Mesothelial cell of epicardium (in vitro differentiated cells): ENCODE results near the gene RRP8. TPM values are rescaled to one million over a fixed set of nuclear protein-coding genes. Genes with fewer than 3 reads are reported as not detected.

Source experiments
- DNase-seq, 2 experiments: peaks; one replicate each; pipeline ENCODE4 v3.0.0; 2021; ENCODE audit warnings: low spot score in 2 of 2; ENCODE audit not compliant: unreplicated experiment in 2 of 2
- H3K27ac Mint-ChIP-seq: 2 replicates; pipeline ENCODE4 v1.8.0; 2021; ENCODE audit warnings: mixed read lengths
- H3K27me3 Mint-ChIP-seq: 2 replicates; pipeline ENCODE4 v1.8.0; 2021; ENCODE audit warnings: low read depth, mixed read lengths
- H3K36me3 Mint-ChIP-seq: 2 replicates; pipeline ENCODE4 v1.8.0; 2021; ENCODE audit warnings: mixed read lengths
- H3K4me1 Mint-ChIP-seq: 2 replicates; pipeline ENCODE4 v1.8.0; 2021; ENCODE audit warnings: mixed read lengths
- H3K4me3 Mint-ChIP-seq: 2 replicates; pipeline ENCODE4 v1.8.0; 2021; ENCODE audit warnings: mild to moderate bottlenecking, moderate library complexity, mixed read lengths
- H3K9me3 Mint-ChIP-seq: 2 replicates; pipeline ENCODE4 v1.8.0; 2021; ENCODE audit warnings: mixed read lengths
- total RNA-seq: library from RNA; stranded (reverse); gene quantifications from 3 replicates; pipeline ENCODE4 v1.2.1, GENCODE V29; 2021
- TF ChIP-seq, protein P1 (sequence below): fragments of 200-600 bp; sonication (generic); IDR thresholded peaks from one replicate; pipeline ENCODE4 v1.5.0; 2021; ENCODE audit warnings: antibody characterized with exemption; ENCODE audit not compliant: unreplicated experiment

Gene RRP8
- total RNA-seq, 1 donor from 2014 or later = 18.6 TPM

DNA sequence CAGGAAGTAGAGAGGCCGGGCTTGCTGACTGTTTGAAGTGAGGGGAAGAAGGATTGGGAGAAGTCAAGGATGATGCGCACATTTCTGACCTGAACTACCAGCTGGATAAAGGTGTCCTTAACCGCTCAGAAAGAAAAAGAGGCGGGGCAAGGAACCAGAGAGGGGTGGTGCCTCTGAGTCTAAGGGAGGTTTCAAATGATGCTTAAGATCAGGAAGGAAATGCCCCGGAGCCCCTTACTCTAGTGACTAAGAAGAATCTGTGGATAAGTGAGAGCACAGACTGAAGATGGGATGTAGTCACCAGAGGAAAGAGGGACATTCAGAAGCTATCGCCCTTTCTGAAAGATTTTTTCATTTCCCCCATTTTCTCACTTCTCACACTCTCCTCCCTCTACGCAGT lies 39.5 kb upstream of the RRP8 start:
- Mint-ChIP-seq H3K9me3 (no peaks in the 10 kb centered on the region), H3K4me3 (no peak overlapping the region), H3K4me1 (peaks cover 3% of the 10 kb centered on the region), H3K36me3 (peaks cover 3% of the 10 kb centered on the region), H3K27me3 (no peaks in the 10 kb centered on the region), H3K27ac (no peak overlapping the region)
- no peak for DNase-seq
- TF ChIP-seq, protein P1, sequence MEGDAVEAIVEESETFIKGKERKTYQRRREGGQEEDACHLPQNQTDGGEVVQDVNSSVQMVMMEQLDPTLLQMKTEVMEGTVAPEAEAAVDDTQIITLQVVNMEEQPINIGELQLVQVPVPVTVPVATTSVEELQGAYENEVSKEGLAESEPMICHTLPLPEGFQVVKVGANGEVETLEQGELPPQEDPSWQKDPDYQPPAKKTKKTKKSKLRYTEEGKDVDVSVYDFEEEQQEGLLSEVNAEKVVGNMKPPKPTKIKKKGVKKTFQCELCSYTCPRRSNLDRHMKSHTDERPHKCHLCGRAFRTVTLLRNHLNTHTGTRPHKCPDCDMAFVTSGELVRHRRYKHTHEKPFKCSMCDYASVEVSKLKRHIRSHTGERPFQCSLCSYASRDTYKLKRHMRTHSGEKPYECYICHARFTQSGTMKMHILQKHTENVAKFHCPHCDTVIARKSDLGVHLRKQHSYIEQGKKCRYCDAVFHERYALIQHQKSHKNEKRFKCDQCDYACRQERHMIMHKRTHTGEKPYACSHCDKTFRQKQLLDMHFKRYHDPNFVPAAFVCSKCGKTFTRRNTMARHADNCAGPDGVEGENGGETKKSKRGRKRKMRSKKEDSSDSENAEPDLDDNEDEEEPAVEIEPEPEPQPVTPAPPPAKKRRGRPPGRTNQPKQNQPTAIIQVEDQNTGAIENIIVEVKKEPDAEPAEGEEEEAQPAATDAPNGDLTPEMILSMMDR = no peak

DNA sequence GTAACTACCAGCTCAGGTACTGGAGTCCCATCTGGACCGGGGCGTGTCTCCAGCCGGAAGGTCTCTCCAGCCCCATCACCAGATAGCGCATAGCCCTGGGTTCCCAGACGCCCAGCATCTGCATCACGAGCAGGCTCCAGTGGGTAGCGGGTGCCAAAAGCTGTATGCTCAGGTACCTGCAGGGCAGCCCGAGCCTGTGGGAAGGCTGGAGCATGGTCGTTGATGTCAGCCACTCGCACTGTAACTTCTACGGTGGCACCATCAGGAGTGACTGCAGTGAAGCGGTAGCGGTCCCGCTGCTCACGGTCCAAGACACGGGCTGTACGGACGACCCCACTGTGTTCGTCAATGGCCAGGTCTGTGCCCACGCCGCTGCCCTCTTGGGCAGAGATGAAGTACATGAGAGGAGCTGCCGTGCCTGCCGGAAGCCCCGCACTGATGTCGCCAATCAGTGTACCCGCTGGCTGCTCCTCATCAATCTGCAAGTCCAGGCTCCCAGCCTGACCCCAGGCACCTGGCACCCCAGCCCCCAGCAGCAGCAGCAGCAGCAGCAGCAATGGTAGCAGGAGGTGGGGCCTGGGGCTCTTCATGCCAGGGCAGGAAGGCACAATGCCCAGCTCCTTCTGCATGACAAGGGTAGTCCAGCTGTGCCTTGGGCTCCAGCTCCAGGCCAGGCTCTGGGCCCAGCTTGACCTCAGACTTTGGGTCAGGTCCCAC lies 37.7 kb upstream of the RRP8 start:
- DNase-seq = no peak
- Mint-ChIP-seq H3K36me3 (peaks cover 3% of the 10 kb centered on the region), H3K27ac (no peak overlapping the region), H3K9me3 (no peaks in the 10 kb centered on the region), H3K27me3 (no peaks in the 10 kb centered on the region), H3K4me3 (no peak overlapping the region), H3K4me1 (peaks cover 3% of the 10 kb centered on the region)
- TF ChIP-seq, protein P1 = no peak

DNA sequence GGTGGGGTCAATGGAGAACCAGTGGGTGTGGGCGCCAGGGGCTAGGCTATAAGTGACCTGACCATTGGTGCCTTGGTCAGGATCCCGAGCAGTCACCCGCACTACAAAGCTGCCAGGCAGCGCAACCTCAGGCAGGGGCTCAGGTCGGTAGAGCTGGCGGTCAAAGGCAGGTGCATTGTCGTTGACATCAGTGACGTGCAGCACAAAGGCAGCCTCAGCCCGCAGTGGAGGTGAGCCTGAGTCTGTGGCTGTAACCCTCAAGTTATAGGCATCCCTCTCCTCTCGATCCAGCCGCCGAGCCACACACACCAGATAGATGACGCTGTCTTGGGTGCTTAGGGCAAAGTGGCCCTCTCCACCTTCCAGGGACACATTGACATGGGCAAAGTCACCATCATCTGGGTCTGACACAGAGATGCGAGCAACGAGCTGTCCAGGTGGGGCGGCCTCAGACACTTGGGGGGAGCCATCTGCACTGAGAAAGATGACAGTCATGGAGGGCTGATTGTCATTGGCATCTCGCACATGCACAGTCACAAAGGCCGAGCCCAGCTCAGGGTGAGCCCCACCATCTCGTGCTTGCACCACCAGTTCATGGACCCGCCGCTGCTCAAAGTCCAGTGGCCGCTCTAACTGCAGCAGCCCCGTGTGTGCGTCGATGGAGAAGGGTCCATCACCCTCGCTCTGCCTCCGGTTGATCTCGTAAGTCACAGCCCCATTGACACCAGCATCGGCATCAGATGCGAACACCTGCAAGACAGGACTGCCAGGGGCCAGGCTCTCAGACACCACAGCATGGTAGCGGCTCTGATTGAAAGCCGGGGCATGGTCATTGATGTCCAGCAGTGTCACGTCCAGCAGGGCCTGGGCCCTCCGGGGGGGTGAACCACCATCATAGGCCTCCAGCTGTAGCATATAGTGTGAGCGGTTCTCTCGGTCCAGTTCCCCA lies 36.9 kb upstream of the RRP8 start:
- H3K36me3 Mint-ChIP-seq = peaks cover 3% of the 10 kb centered on the region
- no peak for DNase-seq
- H3K9me3 Mint-ChIP-seq = no peaks in the 10 kb centered on the region
- H3K4me1 Mint-ChIP-seq = no peaks in the 10 kb centered on the region
- H3K4me3 Mint-ChIP-seq = no peak overlapping the region
- no peak overlapping the region for H3K27ac Mint-ChIP-seq
- TF ChIP-seq, protein P1 = no peak
- no peaks in the 10 kb centered on the region for H3K27me3 Mint-ChIP-seq

DNA sequence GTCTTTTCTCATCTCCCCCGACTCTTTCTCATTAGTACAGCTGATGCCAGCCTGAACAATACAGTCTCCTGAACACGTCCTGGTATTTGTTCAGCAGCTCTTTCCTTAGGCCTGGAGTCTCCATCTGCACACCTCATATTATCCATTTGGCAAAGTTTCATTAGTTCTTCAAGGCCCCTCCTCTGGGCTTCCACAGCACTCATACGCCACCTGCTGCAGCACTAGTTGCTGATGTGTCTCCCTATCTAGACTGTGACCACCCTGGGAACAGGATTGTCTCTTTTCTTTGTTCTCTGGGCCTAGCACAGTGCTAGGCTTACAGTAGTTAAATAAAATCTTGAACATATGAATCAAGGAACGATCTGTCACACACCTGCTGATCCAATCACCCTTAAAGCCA lies 35.0 kb upstream of the RRP8 start:
- no peak overlapping the region for H3K27ac Mint-ChIP-seq
- H3K27me3 Mint-ChIP-seq = no peaks in the 10 kb centered on the region
- TF ChIP-seq, protein P1 = no peak
- H3K9me3 Mint-ChIP-seq = no peaks in the 10 kb centered on the region
- no peaks in the 10 kb centered on the region for H3K4me1 Mint-ChIP-seq
- DNase-seq = no peak
- no peak overlapping the region for H3K4me3 Mint-ChIP-seq
- peaks cover under 1% of the 10 kb centered on the region for H3K36me3 Mint-ChIP-seq

DNA sequence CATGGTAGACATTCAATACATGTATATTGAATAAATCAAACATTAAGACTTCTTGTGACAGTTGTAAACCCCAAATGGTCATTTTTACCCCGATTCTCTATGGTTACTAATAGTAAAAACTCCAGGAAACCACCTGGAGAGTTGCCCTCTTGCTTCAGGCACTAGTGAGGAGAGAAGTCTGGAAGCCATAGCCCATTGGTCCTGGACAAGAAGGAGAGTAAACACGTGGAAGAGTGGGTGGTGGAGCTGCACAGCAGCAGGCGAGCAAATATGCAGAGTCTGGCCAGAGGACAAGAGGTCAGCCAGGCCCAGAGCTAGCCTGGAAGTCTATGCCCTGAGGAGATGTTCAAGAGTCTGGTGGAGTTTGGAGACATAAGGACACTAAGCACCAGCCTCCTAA lies 34.5 kb upstream of the RRP8 start:
- no peak for DNase-seq
- Mint-ChIP-seq H3K9me3 (no peaks in the 10 kb centered on the region), H3K27me3 (no peaks in the 10 kb centered on the region), H3K4me1 (no peaks in the 10 kb centered on the region), H3K27ac (no peak overlapping the region), H3K4me3 (no peak overlapping the region), H3K36me3 (peaks cover 4% of the 10 kb centered on the region)
- TF ChIP-seq, protein P1 = no peak
